B cell (primary cell): ENCODE results near the gene LSM7. TPM values are rescaled to one million over a fixed set of nuclear protein-coding genes. Genes with fewer than 3 reads are reported as not detected.
A peak's percentile ranks its signal among the peaks of the same experiment; 100 is the strongest.

Experiments
- ATAC-seq: fragments of 200-7000 bp; cut with Tn5 transposase; one replicate; pipeline ENCODE4 v1.10.0; 2021; ENCODE audit warnings: low read depth, mild to moderate bottlenecking, moderate number of reproducible peaks, moderate library complexity
- CTCF ChIA-PET: fragments of 350-600 bp; sonication (Branson Sonifier 250); formaldehyde crosslinking; loops from one replicate; lab custom pipeline; 2021; ENCODE audit warnings: antibody characterized with exemption, inconsistent platforms; lab: Charles Lee
- POLR2A ChIA-PET: fragments of 350-600 bp; sonication (Branson Sonifier 250); formaldehyde crosslinking; loops from one replicate; lab custom pipeline; 2021; ENCODE audit warnings: antibody characterized with exemption; lab: Charles Lee
- DNase-seq: peaks from one replicate; pipeline ENCODE4 v3.0.0; 2013
- H2AFZ ChIP-seq: 2 replicates; pipeline ENCODE4 v1.6.1; 2012; ENCODE audit warnings: mild to moderate bottlenecking, low read depth, low read length; ENCODE audit not compliant: insufficient read depth, poor library complexity, severe bottlenecking
- H3K27ac ChIP-seq, 2 donors: 1 replicate in 1 of 2; 2 replicates in 1 of 2; pipeline ENCODE4 v1.5.1; 2012 to 2013; ENCODE audit warnings: low read length in 2 of 2, mild to moderate bottlenecking in 2 of 2, moderate library complexity in 1 of 2
- H3K27me3 ChIP-seq, 4 experiments: fragments of 200-600 bp in 1 of 4; sonication (generic) in 1 of 4; replicated peaks in 1 of 4; 1 replicate in 2 of 4; 2 replicates in 2 of 4; pipeline versions ENCODE4 v1.6.1 to v1.7.0; 2013 to 2016; ENCODE audit warnings: low read length in 3 of 4, mild to moderate bottlenecking in 2 of 4, mixed read lengths in 1 of 4, moderate library complexity in 1 of 4; ENCODE audit not compliant: insufficient read depth in 4 of 4, control insufficient read depth in 3 of 4; ENCODE audit errors: control extremely low read depth in 1 of 4
- H3K36me3 ChIP-seq, 2 experiments: replicated peaks in 1 of 2; 1 replicate in 1 of 2; 2 replicates in 1 of 2; pipeline versions ENCODE4 v1.6.1 to v1.7.1; 2013; ENCODE audit warnings: low read length in 1 of 2; ENCODE audit not compliant: insufficient read depth in 2 of 2, control insufficient read depth in 1 of 2; ENCODE audit errors: control extremely low read depth in 1 of 2, extremely low read depth in 1 of 2
- H3K4me1 ChIP-seq, 2 donors: fragments of 200-600 bp in 1 of 2; sonication (generic) in 1 of 2; 1 replicate in 1 of 2; 2 replicates in 1 of 2; pipeline versions ENCODE4 v1.5.1 to v1.6.1; 2013 to 2017; ENCODE audit warnings: low read length in 2 of 2; ENCODE audit not compliant: control insufficient read depth in 2 of 2, insufficient read depth in 2 of 2
- H3K4me2 ChIP-seq: replicated peaks from 2 replicates; pipeline ENCODE3; 2012; ENCODE audit warnings: mild to moderate bottlenecking, low read depth, low read length; ENCODE audit not compliant: poor library complexity, severe bottlenecking
- H3K4me3 ChIP-seq, 5 experiments: fragments of 200-600 bp in 1 of 5; sonication (generic) in 1 of 5; 1 replicate in 3 of 5; 2 replicates in 2 of 5; pipeline versions ENCODE4 v1.5.1 to v1.7.0; 2011 to 2016; ENCODE audit warnings: low read length in 4 of 5, mild to moderate bottlenecking in 4 of 5, low read depth in 2 of 5, control low read depth in 1 of 5, moderate library complexity in 1 of 5; ENCODE audit not compliant: insufficient read depth in 1 of 5; ENCODE audit errors: control extremely low read depth in 1 of 5, extremely low read depth in 1 of 5
- H3K79me2 ChIP-seq: fragments of 200-600 bp; sonication (generic); one replicate; pipeline ENCODE4 v1.6.0; 2016; ENCODE audit warnings: low read length; ENCODE audit not compliant: control insufficient read depth, insufficient read depth
- H3K9ac ChIP-seq: fragments of 200-600 bp; sonication (generic); 2 replicates; pipeline ENCODE4 v1.6.1; 2017; ENCODE audit warnings: mild to moderate bottlenecking, low read length, moderate library complexity
- H3K9me3 ChIP-seq, 3 donors: one replicate each; pipeline versions ENCODE4 v1.6.1 to v1.7.1; 2013; ENCODE audit warnings: low read length in 2 of 3; ENCODE audit not compliant: control insufficient read depth in 2 of 3, insufficient read depth in 1 of 3; ENCODE audit errors: control extremely low read depth in 1 of 3
- H4K20me1 ChIP-seq: 2 replicates; pipeline ENCODE4 v1.6.0; 2012; ENCODE audit warnings: mild to moderate bottlenecking, low read length; ENCODE audit not compliant: insufficient read depth, control insufficient read depth, poor library complexity, severe bottlenecking
- H3K27ac Mint-ChIP-seq: one replicate; pipeline ENCODE4 v1.8.0; 2021; ENCODE audit warnings: mixed read lengths
- H3K27me3 Mint-ChIP-seq: one replicate; pipeline ENCODE4 v1.8.0; 2021; ENCODE audit warnings: mixed read lengths
- H3K4me1 Mint-ChIP-seq: one replicate; pipeline ENCODE4 v1.8.0; 2021; ENCODE audit warnings: mixed read lengths
- H3K4me3 Mint-ChIP-seq: one replicate; pipeline ENCODE4 v1.8.0; 2021; ENCODE audit warnings: mixed read lengths
- H3K9me3 Mint-ChIP-seq: one replicate; pipeline ENCODE4 v1.8.0; 2022; ENCODE audit warnings: mixed read lengths; ENCODE audit not compliant: insufficient read depth
- EZH2 ChIP-seq: IDR thresholded peaks from 2 replicates; pipeline ENCODE4 v1.6.1; 2012; ENCODE audit warnings: borderline replicate concordance, low read depth, mild to moderate bottlenecking, moderate library complexity, low read length; ENCODE audit not compliant: insufficient read depth, poor library complexity, severe bottlenecking
- WGBS: methylation state at CpG from one replicate; pipeline ENCODE4 v1.1.5; 2013; ENCODE audit warnings: missing lambda C conversion rate; ENCODE audit not compliant: insufficient coverage; 5-methylcytosine and 5-hydroxymethylcytosine counted together
- intact Hi-C: fragments of 100-400 bp; cut with micrococcal nuclease; formaldehyde crosslinking; loops from one replicate; pipeline ENCODE4 v1.10.0; 2022
- polyA minus RNA-seq: library from RNA; depleted of rRNA, polyadenylated mRNA; stranded (reverse); fragments of >200 nt; gene quantifications from 2 replicates; pipeline ENCODE4 v1.2.3, GENCODE V29; 2012
- polyA plus RNA-seq: library from polyadenylated mRNA; depleted of rRNA; stranded (reverse); fragments of >200 nt; gene quantifications from 2 replicates; pipeline ENCODE4 v1.2.3, GENCODE V29; 2012
- total RNA-seq, 2 donors: library from RNA; stranded (reverse); fragments of 120-200 nt in 1 of 2; gene quantifications; 1 replicate in 1 of 2; 2 replicates in 1 of 2; pipeline versions ENCODE4 v1.2.3 to v1.2.4, GENCODE V29; 2013 to 2022
- TF ChIP-seq, protein P1 (sequence below): fragments of 200-600 bp; IDR thresholded peaks from one replicate; pipeline ENCODE4 v1.8.0; 2022; ENCODE audit warnings: antibody characterized with exemption, mild to moderate bottlenecking

Gene LSM7
- 180 and 201 TPM in 2 replicates for total RNA-seq
- total RNA-seq (2013) = 160 TPM
- 585 and 820 TPM in 2 replicates for polyA plus RNA-seq
- polyA minus RNA-seq = 147 and 174 TPM in 2 replicates

DNA sequence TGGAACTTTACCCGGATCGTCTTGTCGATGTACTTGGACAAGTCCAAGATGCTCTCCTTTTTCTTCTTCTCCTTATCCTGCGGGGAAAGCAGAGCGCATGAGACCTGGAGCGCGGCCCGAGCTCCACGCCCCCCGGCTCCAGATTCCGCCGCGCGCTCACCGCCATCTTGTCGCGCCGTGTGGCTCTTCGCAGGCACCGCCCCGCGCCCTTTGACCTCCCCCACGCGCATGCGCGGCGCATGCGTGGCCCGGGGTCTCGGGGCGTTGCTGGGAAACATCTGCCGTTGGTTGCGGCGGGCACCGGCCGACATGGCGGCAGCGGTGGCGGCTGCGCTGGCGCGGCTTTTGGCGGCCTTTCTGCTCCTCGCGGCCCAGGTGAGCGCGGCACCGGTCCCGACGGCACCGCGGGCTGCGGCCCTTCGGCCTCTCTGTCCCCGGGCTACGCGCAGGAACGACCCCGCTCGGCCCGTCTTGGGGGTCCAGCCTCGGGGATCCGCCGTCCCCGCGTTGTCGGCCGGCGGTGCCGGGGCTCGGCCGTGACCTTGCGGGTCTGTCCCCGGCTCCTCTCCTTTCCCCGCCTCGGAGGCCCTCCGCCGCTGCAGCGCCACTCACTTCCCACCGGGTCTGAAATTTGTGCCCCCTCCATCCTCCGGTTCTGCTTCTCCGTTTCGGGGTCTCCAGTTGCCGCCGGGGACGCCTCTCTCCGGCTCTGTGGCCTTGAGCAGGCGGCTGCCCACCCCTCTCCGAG is at the start of gene LSM7, which contains the start of gene SPPL2B:
Gene LSM7, minus strand, starts transcription at position 186 of the 748 bp plus-strand sequence. Its CDS starts 20 bp downstream, at position 166.
Gene SPPL2B, plus strand, starts transcription at position 284 of the 748 bp plus-strand sequence. Its CDS starts 26 bp downstream, at position 310.
- peak within 1 kb of the TSS; percentile 83 for H3K9ac ChIP-seq
- no peaks in the 10 kb centered on the region for H3K9me3 Mint-ChIP-seq
- H3K36me3 ChIP-seq = peaks cover 0 to 17% of the 10 kb centered on the region in 2 experiments
- H3K9me3 ChIP-seq = no peaks in the 10 kb centered on the region
- no peaks in the 10 kb centered on the region for H3K27me3 Mint-ChIP-seq
- DNase-seq (peak; percentile 95), ATAC-seq (peak; percentile 42)
- peaks cover 81 to 92% of the 10 kb centered on the region in 2 donors for H3K4me1 ChIP-seq
- H3K79me2 ChIP-seq = peaks cover 96% of the 10 kb centered on the region
- ChIA-PET CTCF (interaction anchor here (0.9 to 5.1 kb wide), 3 partner anchors 13 to 174 kb away, joined by 5 to 24 read pairs (median 7); no protein-coding TSS in a partner anchor), POLR2A (interaction anchor here (1.4 to 3.7 kb wide), 3 partner anchors 11 to 40 kb away, joined by 5 to 25 read pairs (median 5); no protein-coding TSS in a partner anchor)
- H3K27ac ChIP-seq = peak within 1 kb of the TSS; percentile 71 to 90
- TF ChIP-seq EZH2 = no peak
- TF ChIP-seq, protein P1, sequence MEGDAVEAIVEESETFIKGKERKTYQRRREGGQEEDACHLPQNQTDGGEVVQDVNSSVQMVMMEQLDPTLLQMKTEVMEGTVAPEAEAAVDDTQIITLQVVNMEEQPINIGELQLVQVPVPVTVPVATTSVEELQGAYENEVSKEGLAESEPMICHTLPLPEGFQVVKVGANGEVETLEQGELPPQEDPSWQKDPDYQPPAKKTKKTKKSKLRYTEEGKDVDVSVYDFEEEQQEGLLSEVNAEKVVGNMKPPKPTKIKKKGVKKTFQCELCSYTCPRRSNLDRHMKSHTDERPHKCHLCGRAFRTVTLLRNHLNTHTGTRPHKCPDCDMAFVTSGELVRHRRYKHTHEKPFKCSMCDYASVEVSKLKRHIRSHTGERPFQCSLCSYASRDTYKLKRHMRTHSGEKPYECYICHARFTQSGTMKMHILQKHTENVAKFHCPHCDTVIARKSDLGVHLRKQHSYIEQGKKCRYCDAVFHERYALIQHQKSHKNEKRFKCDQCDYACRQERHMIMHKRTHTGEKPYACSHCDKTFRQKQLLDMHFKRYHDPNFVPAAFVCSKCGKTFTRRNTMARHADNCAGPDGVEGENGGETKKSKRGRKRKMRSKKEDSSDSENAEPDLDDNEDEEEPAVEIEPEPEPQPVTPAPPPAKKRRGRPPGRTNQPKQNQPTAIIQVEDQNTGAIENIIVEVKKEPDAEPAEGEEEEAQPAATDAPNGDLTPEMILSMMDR = no peak
- peaks cover 81% of the 10 kb centered on the region for H3K4me1 Mint-ChIP-seq
- H3K4me3 ChIP-seq = peak within 1 kb of the TSS; percentile 66 to 97 (median 92)
- H3K27ac Mint-ChIP-seq = peak within 1 kb of the TSS; percentile 98
- H2AFZ ChIP-seq = peak within 1 kb of the TSS; percentile 84
- H3K27me3 ChIP-seq = no peaks in the 10 kb centered on the region
- peaks cover 5% of the 10 kb centered on the region for H4K20me1 ChIP-seq
- intact Hi-C loops = no loop called here
- H3K4me3 Mint-ChIP-seq = peak within 1 kb of the TSS; percentile 96
- H3K4me2 ChIP-seq = peak within 1 kb of the TSS; percentile 95
- under 1% methylated on average over 89 of the region's 89 CpGs for WGBS
